ENCODE measurements around the gene TIMM10B.

The TIMM10B gene

DNA sequence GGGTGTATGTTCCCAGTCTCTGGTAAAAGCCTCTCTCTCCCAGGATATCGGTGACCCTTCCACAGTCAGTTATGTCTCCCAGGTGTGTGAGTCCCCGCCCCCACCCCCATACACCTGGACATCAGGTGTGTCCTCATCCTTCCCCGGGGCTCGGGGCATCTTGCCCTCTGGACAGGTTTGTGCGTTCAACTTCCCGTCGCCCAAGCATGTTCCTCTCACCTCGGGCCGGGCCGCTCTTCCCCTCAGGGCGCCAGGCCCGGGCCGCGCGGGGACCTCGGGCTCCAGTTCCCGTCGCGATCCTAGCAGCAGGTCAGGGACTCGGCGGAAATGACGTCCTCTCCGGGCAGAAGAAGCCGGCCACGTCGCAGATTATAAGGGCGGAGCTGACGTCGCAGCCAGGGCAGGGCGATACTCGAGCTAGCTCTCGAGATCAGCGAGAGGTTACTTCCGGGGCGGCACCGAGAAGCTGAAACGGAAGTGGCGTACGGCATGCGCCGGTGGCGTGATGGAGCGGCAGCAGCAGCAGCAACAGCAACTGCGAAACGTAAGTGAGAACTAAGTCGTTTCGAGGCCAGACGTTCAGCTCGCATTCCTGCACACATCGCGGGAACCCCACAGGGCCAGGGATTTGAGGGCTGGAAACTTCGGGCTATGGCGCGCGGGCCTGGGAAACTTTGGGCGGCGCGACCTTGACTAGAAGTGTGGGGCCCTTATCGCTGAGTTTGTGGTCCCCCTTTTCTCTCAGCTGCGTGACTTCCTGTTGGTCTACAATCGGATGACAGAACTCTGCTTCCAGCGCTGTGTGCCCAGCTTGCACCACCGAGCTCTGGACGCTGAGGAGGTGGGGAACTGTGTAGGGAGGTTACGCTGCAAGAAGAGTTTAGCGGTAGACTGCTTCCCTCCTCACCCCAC lies at the start of gene TIMM10B, which contains the start of gene ARFIP2:
TSS of gene TIMM10B (plus strand) at position 490 of the 912 bp plus-strand sequence. CDS start at position 506, 16 bp downstream.
TSS of gene ARFIP2 (minus strand) at position 320 of the 912 bp plus-strand sequence. CDS start 910 bp downstream, outside the sequence.
- peak; percentile 87 for FAIRE-seq

GRCh38 chr11:6431861-6432260 lies 49.4 kb upstream of the TIMM10B start:
- FAIRE-seq = peak; percentile 61
- peak; percentile 92 for DNase-seq (ENCODE audit: low spot score)

More for the DNA sequence above, at the start of gene TIMM10B, which contains the start of gene ARFIP2:
- DNase-seq (ENCODE audit: low spot score) = peak; percentile 99

DNA sequence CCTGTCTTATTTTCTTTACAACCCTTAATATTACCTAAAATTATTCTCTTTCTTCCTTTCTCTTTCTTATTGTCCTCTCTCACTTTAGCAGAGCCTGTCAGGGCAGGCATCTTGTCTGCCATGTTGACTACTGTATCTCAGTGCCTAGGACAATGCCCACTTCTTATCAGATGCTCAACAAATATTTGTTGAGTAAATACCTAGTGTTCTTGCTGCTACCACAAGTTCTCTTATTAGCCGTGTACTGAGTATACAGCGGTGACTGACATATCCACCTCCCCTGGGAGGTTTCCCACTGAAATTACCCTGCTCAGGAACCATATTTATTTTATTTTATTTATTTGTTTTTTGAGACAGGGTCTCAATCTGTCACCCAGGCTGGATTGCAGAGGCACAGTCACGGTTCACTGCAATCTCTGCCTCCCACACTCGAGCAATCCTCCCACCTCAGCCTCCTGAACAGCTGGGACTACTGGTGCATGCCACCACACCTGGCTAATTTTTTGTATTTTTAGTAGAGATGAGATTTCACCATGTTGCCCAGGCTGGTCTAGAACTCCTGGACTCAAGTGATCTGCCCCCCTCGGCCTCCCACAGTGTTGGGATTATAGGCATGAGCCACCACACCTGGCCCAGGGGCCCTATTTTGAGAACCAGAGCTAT lies 47.2 kb upstream of the TIMM10B start:
- FAIRE-seq (no peak), DNase-seq (ENCODE audit: low spot score) (no peak)

DNA sequence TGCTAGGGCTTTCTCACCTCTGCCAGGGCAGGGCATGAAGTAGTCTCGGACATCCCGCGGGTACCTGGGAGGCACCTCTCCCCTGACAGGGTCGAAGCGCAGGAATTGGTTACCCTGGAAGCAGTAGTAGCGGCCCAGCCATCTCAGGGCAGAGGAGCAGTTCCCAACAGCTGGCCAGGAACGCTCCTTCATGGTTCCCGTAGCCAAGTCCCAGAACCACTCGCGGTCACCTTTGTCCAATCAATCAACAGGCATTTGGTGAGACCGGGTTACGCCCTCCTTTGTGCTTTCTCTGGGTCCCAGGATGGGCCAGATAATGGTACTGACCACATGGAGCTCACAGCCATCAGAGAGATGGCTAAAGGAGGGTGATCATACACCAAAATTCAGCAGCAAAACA lies 43.9 kb upstream of the TIMM10B start:
- FAIRE-seq = no peak
- DNase-seq (ENCODE audit: low spot score) = no peak

DNA sequence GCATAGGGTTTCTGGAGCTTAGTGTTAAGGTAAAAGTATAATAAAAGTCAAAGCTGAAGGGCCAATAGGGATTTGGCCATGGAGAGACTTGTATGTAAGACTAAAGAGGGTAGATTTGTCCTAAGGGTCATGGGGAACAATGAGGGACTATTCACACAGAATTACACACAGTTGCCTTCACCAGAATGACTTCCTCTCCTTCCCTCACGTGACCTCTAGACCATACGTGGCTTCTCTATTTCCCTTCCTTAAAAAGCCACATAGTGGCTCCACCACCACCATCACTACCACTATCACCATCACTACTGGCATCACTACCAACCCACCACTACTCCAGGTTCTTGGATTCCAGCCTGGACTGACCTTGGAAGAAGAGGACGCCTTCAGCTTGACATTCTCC lies 43.3 kb upstream of the TIMM10B start:
- FAIRE-seq (no peak), DNase-seq (ENCODE audit: low spot score) (no peak)

DNA sequence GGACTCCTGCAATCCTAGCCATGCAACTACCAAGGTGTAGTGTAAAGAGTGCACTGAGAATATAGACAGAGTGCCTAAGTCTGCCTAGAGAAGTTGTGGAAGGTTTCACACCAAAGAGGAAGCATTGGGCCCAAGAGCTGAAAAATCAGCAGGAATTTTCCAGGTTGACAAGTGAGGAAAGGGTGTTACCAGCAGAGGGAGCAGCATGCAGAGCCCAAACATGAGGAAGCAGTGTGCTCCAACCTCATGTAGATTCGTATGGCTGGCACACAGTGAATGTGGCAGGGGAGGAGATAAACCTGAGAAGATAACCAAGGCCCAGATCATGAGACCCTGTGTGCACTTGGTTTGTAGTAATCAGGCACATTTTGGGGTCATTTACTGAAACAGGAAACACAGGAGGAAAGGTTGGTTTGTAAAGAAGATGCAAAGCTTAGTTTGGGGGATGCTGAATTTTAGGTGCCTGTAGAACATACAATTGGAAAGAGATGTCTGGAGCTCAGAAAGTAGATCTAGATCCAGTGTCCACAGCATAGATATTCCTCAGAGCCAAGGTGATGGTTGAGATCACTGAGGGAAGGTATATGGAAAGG lies 42.2 kb upstream of the TIMM10B start:
- FAIRE-seq (no peak), DNase-seq (ENCODE audit: low spot score) (peak; percentile 38)

DNA sequence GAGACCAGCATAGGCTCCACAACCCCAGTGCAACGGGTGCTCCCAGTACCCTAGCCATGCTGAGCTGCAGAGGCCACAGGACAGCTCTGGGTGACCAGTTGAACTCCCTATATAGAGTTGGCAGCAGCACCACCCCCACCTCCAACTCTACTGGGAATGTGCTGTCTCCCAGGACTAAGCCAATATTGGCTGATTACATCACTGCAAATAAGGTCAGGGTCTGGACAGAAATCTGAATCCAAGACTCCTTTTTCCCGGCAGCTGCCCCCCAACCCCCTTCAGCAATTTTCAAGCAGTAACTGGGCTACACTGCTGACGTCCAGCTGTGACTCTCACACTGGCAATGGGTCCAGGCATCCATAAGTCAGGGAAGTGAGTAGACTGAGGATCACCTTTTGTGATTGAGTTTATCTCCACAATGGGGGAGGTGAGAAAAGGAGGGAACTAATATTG lies 40.4 kb upstream of the TIMM10B start, which contains the start of gene HPX:
TSS of gene HPX (minus strand) at position 82 of the 453 bp plus-strand sequence. CDS start at position 58, 24 bp downstream.
- DNase-seq (ENCODE audit: low spot score) = no peak
- FAIRE-seq = no peak

GRCh38 chr11:6442441-6442840 lies 38.9 kb upstream of the TIMM10B start:
- FAIRE-seq = no peak
- no peak for DNase-seq (ENCODE audit: low spot score)

GRCh38 chr11:6443269-6444003 lies 37.9 kb upstream of the TIMM10B start:
- FAIRE-seq = no peak

GRCh38 chr11:6448574-6448973 lies 32.7 kb upstream of the TIMM10B start:
- FAIRE-seq = no peak
- no peak for DNase-seq (ENCODE audit: low spot score)

More at GRCh38 chr11:6443269-6444003, 37.9 kb upstream of the TIMM10B start:
- DNase-seq (ENCODE audit: low spot score) = peak; percentile 67

GRCh38 chr11:6452219-6452618 lies 29.1 kb upstream of the TIMM10B start:
- DNase-seq (ENCODE audit: low spot score) = no peak
- FAIRE-seq = no peak

DNA sequence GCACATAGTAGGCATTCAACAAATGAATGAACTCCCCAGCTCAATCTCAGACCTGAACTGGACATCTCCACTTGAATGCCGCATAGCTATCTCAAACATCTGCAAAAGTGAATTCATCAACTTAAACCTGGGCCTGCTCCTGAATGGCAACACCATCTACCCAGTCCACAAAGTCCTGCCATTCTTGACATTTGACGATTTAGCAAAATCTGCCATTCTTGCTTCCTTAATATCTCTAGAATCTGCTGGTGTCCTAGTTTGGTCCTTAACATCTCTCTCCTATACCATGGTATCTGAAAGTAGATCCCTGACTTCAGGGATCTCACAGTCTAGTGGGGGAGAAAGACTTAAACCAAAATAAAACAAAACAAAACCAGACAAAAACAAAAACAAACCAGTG lies 28.1 kb upstream of the TIMM10B start:
- no peak for FAIRE-seq

GRCh38 chr11:6455070-6455469 lies 26.2 kb upstream of the TIMM10B start:
- no peak for FAIRE-seq
- no peak for DNase-seq (ENCODE audit: low spot score)

More for the DNA sequence above, 28.1 kb upstream of the TIMM10B start:
- DNase-seq (ENCODE audit: low spot score) = no peak

GRCh38 chr11:6456361-6457073 lies 24.8 kb upstream of the TIMM10B start:
- FAIRE-seq = no peak
- DNase-seq (ENCODE audit: low spot score) = no peak

DNA sequence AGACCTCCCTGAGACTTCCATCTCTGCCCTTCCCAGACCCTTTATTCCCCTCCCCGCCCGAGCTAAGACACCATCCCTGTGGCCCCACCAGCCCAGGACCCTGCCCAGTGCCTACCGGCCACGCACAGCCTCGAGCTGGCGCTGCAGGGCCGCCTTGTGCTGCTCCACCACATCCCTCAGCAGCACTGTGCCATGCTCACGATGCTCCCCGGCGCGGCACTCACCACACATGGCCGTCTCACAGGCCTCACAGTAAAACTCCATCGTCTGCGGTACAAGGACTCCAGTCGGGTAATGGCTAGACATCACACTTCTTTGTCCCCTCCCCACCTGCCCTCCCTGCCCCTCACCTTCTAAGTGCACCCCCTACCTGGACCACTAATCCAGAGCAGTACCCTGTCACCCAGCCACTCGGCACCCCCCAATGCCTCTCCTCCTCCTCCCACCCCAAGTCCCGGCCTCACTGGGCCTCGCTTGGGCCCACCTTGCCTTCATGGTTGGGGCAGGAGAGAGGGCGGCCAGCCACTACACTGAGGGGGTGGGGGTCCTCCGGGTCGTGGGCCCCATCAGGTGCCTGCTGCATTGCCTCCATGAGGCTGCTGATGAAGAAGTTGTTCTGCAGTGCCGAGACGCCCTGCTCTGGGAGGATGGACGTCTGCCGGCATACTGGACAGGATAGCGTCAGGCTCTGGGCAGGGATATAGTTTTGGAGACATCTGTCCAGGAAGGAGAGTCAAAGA lies 23.6 kb upstream of the TIMM10B start:
- no peak for DNase-seq (ENCODE audit: low spot score)
- FAIRE-seq = no peak

- no peak for FAIRE-seq
- DNase-seq (ENCODE audit: low spot score) = no peak
Observed at GRCh38 chr11:6458352-6459098, 22.8 kb upstream of the TIMM10B start.

DNA sequence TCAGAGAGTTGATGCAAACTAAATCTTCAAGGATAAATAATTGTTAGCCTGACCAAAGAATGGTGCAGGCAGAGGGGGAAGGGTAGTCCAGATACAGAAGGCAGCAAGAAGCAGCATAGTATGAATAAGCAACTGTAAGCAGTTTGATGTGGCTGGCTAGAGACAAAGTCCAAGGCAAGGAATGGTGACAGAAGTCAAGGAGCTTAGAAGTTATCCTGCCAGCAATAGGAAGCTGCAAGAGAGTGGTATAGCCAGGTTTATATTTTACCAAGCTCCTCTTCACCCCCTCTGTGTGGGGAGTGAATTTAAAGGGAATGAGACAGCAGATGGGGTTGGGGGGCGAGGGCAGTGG lies 22.2 kb upstream of the TIMM10B start:
- DNase-seq (ENCODE audit: low spot score) (no peak), FAIRE-seq (no peak)

DNA sequence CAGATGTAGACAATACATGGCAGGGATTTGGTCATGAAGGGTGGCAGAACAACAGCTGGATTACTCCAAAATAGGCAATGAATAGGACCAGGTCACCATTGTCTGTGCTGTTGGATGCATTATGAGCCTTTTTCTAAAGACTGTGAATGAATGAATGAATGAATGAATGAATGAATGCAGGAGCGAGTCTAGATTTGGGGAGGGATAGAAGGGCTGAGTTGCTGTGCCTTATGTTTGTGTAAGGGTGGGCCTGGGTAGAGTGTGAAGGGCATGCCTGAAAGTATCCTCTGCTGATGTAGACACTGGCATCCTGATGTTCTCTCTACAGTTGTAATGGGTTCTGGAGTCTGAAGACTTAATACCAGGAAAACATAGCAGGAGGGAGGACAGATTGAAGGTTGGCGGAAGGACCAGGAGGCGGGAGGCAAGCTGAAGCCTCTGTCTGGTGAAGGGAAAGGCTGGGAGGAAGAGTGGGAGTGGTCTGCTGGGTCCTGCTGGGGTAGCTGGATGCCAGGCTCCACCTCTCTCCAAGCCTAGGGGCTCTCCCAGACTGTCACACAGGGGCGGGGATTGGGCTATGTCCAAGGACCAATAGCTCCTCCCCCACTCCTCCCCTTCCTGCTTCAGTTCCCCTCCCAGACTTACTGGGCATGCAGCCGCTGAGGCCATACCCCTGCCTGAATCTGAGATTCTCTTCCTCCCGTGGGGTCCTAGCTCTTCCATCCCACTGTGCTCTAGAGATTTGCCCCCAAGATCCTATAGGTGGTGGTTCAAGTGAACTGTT lies 12.4 kb upstream of the TIMM10B start:
- no peak for FAIRE-seq

More for the DNA sequence above, 12.4 kb upstream of the TIMM10B start:
- DNase-seq (ENCODE audit: low spot score) = peak; percentile 55

All from urothelium cell line (cell line).